Mesothelial cell of epicardium (in vitro differentiated cells): ENCODE results near the gene KREMEN2. TPM values are rescaled to one million over a fixed set of nuclear protein-coding genes. Genes with fewer than 3 reads are reported as not detected.

Experiments used
- DNase-seq, 2 experiments: peaks; one replicate each; pipeline ENCODE4 v3.0.0; 2021; ENCODE audit warnings: low spot score in 2 of 2; ENCODE audit not compliant: unreplicated experiment in 2 of 2
- H3K27ac Mint-ChIP-seq: 2 replicates; pipeline ENCODE4 v1.8.0; 2021; ENCODE audit warnings: mixed read lengths
- H3K27me3 Mint-ChIP-seq: 2 replicates; pipeline ENCODE4 v1.8.0; 2021; ENCODE audit warnings: low read depth, mixed read lengths
- H3K36me3 Mint-ChIP-seq: 2 replicates; pipeline ENCODE4 v1.8.0; 2021; ENCODE audit warnings: mixed read lengths
- H3K4me1 Mint-ChIP-seq: 2 replicates; pipeline ENCODE4 v1.8.0; 2021; ENCODE audit warnings: mixed read lengths
- H3K4me3 Mint-ChIP-seq: 2 replicates; pipeline ENCODE4 v1.8.0; 2021; ENCODE audit warnings: mild to moderate bottlenecking, moderate library complexity, mixed read lengths
- H3K9me3 Mint-ChIP-seq: 2 replicates; pipeline ENCODE4 v1.8.0; 2021; ENCODE audit warnings: mixed read lengths
- CTCF ChIP-seq: fragments of 200-600 bp; sonication (generic); IDR thresholded peaks from one replicate; pipeline ENCODE4 v1.5.0; 2021; ENCODE audit warnings: antibody characterized with exemption; ENCODE audit not compliant: unreplicated experiment
- total RNA-seq: library from RNA; stranded (reverse); gene quantifications from 3 replicates; pipeline ENCODE4 v1.2.1, GENCODE V29; 2021

The KREMEN2 gene
- total RNA-seq, 1 donor from 2014 or later, result 29.1 TPM

GRCh38 chr16:2971985-2972784 lies 8.1 kb downstream of the KREMEN2 start:
- Mint-ChIP-seq H3K9me3 (no peaks in the 10 kb centered on the region), H3K36me3 (peaks cover 1% of the 10 kb centered on the region), H3K27ac (no peak overlapping the region), H3K27me3 (no peaks in the 10 kb centered on the region), H3K4me1 (peaks cover 15% of the 10 kb centered on the region), H3K4me3 (peak overlapping the region; percentile 31)
- TF ChIP-seq CTCF, result no peak
- DNase-seq, result no peak

DNA sequence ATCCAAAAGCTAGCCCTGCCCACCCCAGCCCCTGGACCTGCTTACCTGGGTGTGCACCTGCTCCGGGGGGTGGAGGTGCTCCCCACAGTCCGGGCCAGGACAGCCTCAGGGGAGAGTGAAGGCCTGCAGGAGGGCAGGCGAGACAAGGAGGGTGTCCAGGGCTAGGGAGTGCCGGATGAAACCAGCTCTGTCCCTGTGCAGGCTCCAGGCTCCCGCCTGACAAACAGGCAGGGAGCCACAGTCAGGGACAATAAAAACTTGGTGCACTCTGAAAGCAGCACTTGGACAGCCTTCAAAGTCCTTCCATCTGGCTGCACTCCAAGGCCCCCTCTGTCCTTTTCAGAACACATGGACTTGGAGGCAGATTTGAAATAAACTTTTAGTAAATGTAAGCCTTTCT lies 9.0 kb downstream of the KREMEN2 start:
- Mint-ChIP-seq H3K36me3 (peaks cover 1% of the 10 kb centered on the region), H3K27ac (no peak overlapping the region), H3K4me3 (no peak overlapping the region), H3K9me3 (no peaks in the 10 kb centered on the region), H3K4me1 (peaks cover 15% of the 10 kb centered on the region), H3K27me3 (no peaks in the 10 kb centered on the region)
- no peak for TF ChIP-seq CTCF
- DNase-seq, result no peak

DNA sequence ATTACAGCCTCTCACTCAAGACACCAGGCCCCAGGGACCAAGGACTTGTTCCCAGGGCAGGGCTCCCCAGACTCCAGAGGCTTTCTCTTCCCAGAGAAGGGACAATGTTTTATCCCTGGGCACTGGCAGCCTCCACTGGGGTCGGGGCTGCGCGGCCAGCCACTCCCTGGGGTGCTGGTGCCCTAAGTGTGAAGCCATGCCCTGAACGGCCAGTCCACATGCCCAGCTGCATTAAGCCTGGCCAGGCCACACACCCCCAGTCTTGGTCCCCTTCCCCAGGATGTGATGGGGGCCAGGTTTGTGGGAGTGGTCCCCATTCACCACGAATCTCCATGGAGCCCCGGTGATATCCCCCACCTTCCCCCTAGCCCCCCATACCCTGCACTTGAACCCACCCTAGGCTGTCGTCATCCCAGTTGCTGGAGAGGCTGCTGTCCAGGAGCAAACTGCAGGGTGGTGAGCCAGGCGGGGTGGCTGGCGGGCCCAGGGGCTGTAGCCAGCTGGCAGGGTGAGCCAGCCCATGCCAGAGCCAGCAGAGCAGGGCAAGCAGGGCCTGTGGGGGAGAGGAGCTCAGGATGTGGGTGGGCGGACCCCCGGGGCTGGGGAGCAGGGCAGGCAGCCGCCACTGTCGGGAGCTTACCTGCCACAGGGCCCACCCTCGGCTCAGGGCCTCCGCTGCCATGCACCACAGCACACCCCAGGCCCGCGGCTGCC lies 9.7 kb downstream of the KREMEN2 start:
- no peak overlapping the region for H3K4me3 Mint-ChIP-seq

DNA sequence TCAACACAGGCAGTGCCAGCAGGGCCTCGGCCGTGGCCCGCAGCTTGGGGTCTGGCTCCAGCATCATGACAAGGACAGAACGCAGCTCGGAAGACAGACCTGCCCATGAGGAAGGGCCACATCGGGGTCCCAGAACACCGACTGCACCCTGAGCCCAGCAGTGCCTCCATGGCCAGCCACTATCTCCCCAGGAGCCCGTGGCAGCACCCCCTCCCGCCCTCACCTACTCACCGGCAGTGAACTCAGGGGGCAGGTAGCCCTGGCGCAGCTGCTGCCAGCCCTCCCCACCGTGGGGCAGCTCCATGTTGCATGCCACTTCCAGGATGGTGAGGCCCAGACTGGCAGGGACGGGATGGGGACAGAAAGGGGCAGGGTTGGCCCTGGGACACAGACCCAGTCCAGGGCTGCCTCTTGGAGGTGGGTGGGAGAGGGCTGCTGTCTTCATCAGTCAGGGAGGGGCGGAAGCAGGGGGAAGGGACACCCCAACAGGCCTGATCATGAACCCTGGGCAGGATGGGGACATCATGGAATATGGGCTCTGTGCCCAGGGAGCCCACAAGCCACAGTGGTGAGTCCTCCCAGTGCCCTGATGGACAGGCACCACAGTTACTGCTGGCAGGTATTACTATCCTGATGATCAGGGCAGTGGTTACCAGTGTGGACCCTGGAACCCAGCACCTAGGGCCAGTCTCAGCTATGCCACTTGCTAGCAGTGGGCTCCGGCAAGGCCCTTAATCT lies 10.4 kb downstream of the KREMEN2 start:
- Mint-ChIP-seq H3K27me3 (no peaks in the 10 kb centered on the region), H3K4me3 (no peak overlapping the region), H3K27ac (no peak overlapping the region), H3K4me1 (peaks cover 9% of the 10 kb centered on the region), H3K9me3 (no peaks in the 10 kb centered on the region), H3K36me3 (peaks cover 1% of the 10 kb centered on the region)
- TF ChIP-seq CTCF, result no peak
- DNase-seq, result no peak

More for the DNA sequence above, 9.7 kb downstream of the KREMEN2 start:
- H3K27me3 Mint-ChIP-seq, result no peaks in the 10 kb centered on the region
- H3K36me3 Mint-ChIP-seq, result peaks cover 1% of the 10 kb centered on the region
- H3K27ac Mint-ChIP-seq, result no peak overlapping the region
- H3K9me3 Mint-ChIP-seq, result no peaks in the 10 kb centered on the region
- no peak for DNase-seq
- H3K4me1 Mint-ChIP-seq, result peaks cover 9% of the 10 kb centered on the region
- TF ChIP-seq CTCF, result no peak

DNA sequence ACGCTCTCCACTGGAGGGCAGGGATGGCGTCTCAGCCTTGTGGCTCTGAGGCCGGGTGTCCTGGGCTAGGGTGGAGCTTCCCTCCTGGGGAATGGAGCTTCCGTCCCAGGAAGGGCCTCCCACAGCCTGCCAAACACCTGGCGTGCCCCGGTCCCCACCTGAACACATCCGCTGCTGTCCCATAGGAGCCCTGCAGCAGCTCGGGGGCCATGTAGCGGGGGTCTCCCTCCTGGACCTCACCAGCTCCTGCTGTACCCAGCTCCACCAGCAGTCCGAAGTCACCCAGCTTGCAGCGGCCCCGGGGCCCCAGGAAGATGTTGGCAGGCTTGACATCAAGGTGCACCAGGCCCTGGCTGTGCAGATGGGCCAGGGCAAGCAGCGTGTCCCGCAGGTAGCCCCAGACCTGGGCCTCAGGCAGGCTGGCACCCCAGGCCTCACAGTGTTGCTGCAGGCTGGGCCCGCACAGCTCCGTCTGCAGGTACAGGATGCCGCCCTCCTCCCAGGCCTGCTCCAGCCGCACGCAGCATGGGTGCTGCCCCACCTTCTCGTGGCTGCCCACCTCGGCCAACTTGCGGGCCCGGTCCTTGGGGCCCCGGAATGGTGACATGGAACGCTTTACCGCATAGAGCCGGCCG lies 11.2 kb downstream of the KREMEN2 start:
- Mint-ChIP-seq H3K36me3 (peaks cover 1% of the 10 kb centered on the region), H3K27ac (no peak overlapping the region), H3K9me3 (no peaks in the 10 kb centered on the region), H3K4me3 (no peak overlapping the region), H3K27me3 (no peaks in the 10 kb centered on the region), H3K4me1 (peaks cover 11% of the 10 kb centered on the region)
- DNase-seq, result no peak
- TF ChIP-seq CTCF, result no peak
